Bladder microvascular endothelial cell (primary cell): ENCODE measurements around the gene GGTLC2. TPM values are rescaled to one million over a fixed set of nuclear protein-coding genes. Genes with fewer than 3 reads are reported as not detected.

Experiments
- total RNA-seq: library from RNA; depleted of rRNA; stranded (reverse); fragments of >200 nt; gene quantifications from 2 replicates; pipeline ENCODE4 v1.2.3, GENCODE V29; 2014

Gene GGTLC2
- not detected in 2 replicates for total RNA-seq

GRCh38 chr22:22644314-22644713 is at the start of gene GGTLC2:
Gene GGTLC2 (plus strand): TSS chr22:22644614. CDS start chr22:22646346, 1,732 bp downstream.

Other genes with a start within 250 kb of the GGTLC2 start
- 0.16 and 0.88 TPM in 2 replicates for gene ZNF280B, start 135.9 kb upstream of the GGTLC2 start, total RNA-seq
- gene ZNF280A, start 124.3 kb upstream of the GGTLC2 start, total RNA-seq: not detected in 2 replicates
- gene PRAME, start 85.3 kb upstream of the GGTLC2 start, total RNA-seq: not detected in 2 replicates
- gene IGLL5, start 243.2 kb downstream of the GGTLC2 start, total RNA-seq: not detected in 2 replicates